K562 (cell line): ENCODE results near the gene CRACDL. TPM values are rescaled to one million over a fixed set of nuclear protein-coding genes. Genes with fewer than 3 reads are reported as not detected.

Experiments used
- ATAC-seq: fragments of 200-7000 bp; cut with Tn5 transposase; 3 replicates; pipeline ENCODE4 v1.9.1; 2020; ENCODE audit warnings: moderate library complexity
- BruUV-seq: library from RNA; stranded (reverse); fragments of 400-500 nt; replicated peaks from 2 replicates; lab custom pipeline; 2021; lab: Mats Ljungman, UMichigan
- CTCF ChIA-PET: fragments of 300-600 bp; formaldehyde crosslinking; extraction: SDS; loops from one replicate; lab custom pipeline; 2021; ENCODE audit warnings: low intra/inter-chr PET ratio; lab: Yijun Ruan, JAX
- POLR2A ChIA-PET: fragments of 300-600, 350-650 bp; sonication (Branson Sonifier 250); formaldehyde crosslinking; extraction: SDS; loops from one replicate; lab custom pipeline; 2021; ENCODE audit warnings: antibody characterized with exemption, inconsistent platforms; lab: Yijun Ruan, JAX
- DNase-seq, 4 experiments: peaks; one replicate each; pipeline versions ENCODE4 v3.0.0 to v3.0.0-alpha.2; 2011 to 2018; ENCODE audit warnings: low spot score in 3 of 4, mixed read lengths in 3 of 4; ENCODE audit errors: extremely low read depth in 1 of 4
- FAIRE-seq: peaks from 2 replicates; lab custom pipeline; 2011; peaks lifted over from hg19 to GRCh38; lab: Jason Lieb, UNC
- H2AFZ ChIP-seq: 2 replicates; pipeline ENCODE4 v1.6.0; 2011; ENCODE audit warnings: low read depth, low read length, control low read depth, inconsistent platforms
- H3K27ac ChIP-seq: fragments of 200-600 bp; 3 replicates; pipeline ENCODE4 v1.8.0; 2011; ENCODE audit warnings: low read depth, mild to moderate bottlenecking, control low read depth, inconsistent platforms, low read length, moderate library complexity, mixed read lengths; ENCODE audit errors: extremely low read depth
- H3K27me3 ChIP-seq, 2 experiments: fragments of 300-600 bp in 1 of 2; 2 replicates in 1 of 2; 3 replicates in 1 of 2; pipeline versions ENCODE4 v1.6.0 to v1.8.0; 2011; ENCODE audit warnings: inconsistent platforms in 2 of 2, low read length in 2 of 2, mild to moderate bottlenecking in 1 of 2, mixed read lengths in 1 of 2, moderate library complexity in 1 of 2; ENCODE audit not compliant: control insufficient read depth in 2 of 2, insufficient read depth in 2 of 2
- H3K36me3 ChIP-seq: fragments of 300-600 bp; 3 replicates; pipeline ENCODE4 v1.8.0; 2011; ENCODE audit warnings: mild to moderate bottlenecking, low read length, inconsistent platforms; ENCODE audit not compliant: control insufficient read depth, insufficient read depth
- H3K4me1 ChIP-seq, 2 experiments: fragments of 200-600 bp in 1 of 2; replicated peaks in 1 of 2; 2 replicates in 1 of 2; 3 replicates in 1 of 2; pipeline versions ENCODE4 v1.5.1 to v1.8.0; 2011; ENCODE audit warnings: inconsistent platforms in 2 of 2, low read length in 2 of 2, mild to moderate bottlenecking in 1 of 2, mixed read lengths in 1 of 2, moderate library complexity in 1 of 2; ENCODE audit not compliant: control insufficient read depth in 2 of 2, insufficient read depth in 2 of 2
- H3K4me2 ChIP-seq: 2 replicates; pipeline ENCODE4 v1.6.1; 2011; ENCODE audit warnings: low read length, control low read depth, inconsistent platforms, mixed read lengths; ENCODE audit not compliant: insufficient read depth
- H3K4me3 ChIP-seq: fragments of 200-600 bp; sonication (generic), shearing (Covaris generic); 2 replicates; pipeline ENCODE4 v1.5.1; 2016; ENCODE audit warnings: control low read depth, inconsistent platforms
- H3K79me2 ChIP-seq: fragments of 200-600 bp; 3 replicates; pipeline ENCODE4 v1.8.0; 2011; ENCODE audit warnings: low read length, inconsistent platforms; ENCODE audit not compliant: control insufficient read depth, insufficient read depth
- H3K9ac ChIP-seq, 2 experiments: 2 replicates each; pipeline versions ENCODE4 v1.6.0 to v1.6.1; 2011; ENCODE audit warnings: low read depth in 2 of 2, low read length in 2 of 2, control low read depth in 1 of 2, inconsistent platforms in 1 of 2, mild to moderate bottlenecking in 1 of 2, mixed read lengths in 1 of 2; ENCODE audit not compliant: insufficient read depth in 1 of 2
- H3K9me1 ChIP-seq: one replicate; pipeline ENCODE4 v1.6.0; 2011; ENCODE audit warnings: inconsistent platforms, mild to moderate bottlenecking, low read length, moderate library complexity; ENCODE audit not compliant: control insufficient read depth, insufficient read depth
- H3K9me3 ChIP-seq: replicated peaks from 2 replicates; pipeline ENCODE4 v1.5.1; 2011; ENCODE audit warnings: low read depth, low read length, inconsistent platforms; ENCODE audit not compliant: control insufficient read depth, insufficient read depth
- H4K20me1 ChIP-seq: replicated peaks from 2 replicates; pipeline ENCODE4 v1.6.1; 2011; ENCODE audit warnings: low read length, inconsistent platforms, mixed read lengths; ENCODE audit not compliant: control insufficient read depth, insufficient read depth
- BRF1 ChIP-seq: IDR thresholded peaks from 3 replicates; pipeline ENCODE4 v1.6.1; 2011; ENCODE audit warnings: borderline replicate concordance, mild to moderate bottlenecking; ENCODE audit not compliant: insufficient read length; ENCODE audit errors: extremely low read depth
- GABPB2 ChIP-seq: fragments of 250-450 bp; sonication (Bioruptor Pico); conservative IDR thresholded peaks from 2 replicates; pipeline ENCODE4 v1.5.1; 2021; ENCODE audit warnings: mild to moderate bottlenecking
- GTF2B ChIP-seq: IDR thresholded peaks from 2 replicates; pipeline ENCODE4 v1.6.1; 2011; ENCODE audit not compliant: insufficient read length; ENCODE audit errors: extremely low read depth
- KDM5B ChIP-seq: fragments of 200-600 bp; sonication (generic); IDR thresholded peaks from 2 replicates; pipeline ENCODE4 v1.6.1; 2012; ENCODE audit warnings: low read depth, mild to moderate bottlenecking, moderate library complexity, low read length, control low read depth, inconsistent platforms; ENCODE audit not compliant: insufficient replicate concordance
- MTA3 ChIP-seq: fragments of 450-650 bp; formaldehyde crosslinking; IDR thresholded peaks from 2 replicates; pipeline ENCODE4 v1.6.1; 2017; ENCODE audit warnings: mild to moderate bottlenecking, borderline replicate concordance
- SNAPC5 ChIP-seq: fragments of 250-450 bp; sonication (Bioruptor Pico); IDR thresholded peaks from 2 replicates; pipeline ENCODE4 v1.8.0; 2021; ENCODE audit warnings: moderate library complexity, mild to moderate bottlenecking, inconsistent platforms
- SUPT5H ChIP-seq: fragments of 450-650 bp; IDR thresholded peaks from 2 replicates; pipeline ENCODE4 v1.6.1; 2016
- TBL1XR1 ChIP-seq, 2 experiments: IDR thresholded peaks; 2 replicates each; pipeline ENCODE4 v1.6.1; 2012; ENCODE audit warnings: improper control_type of control experiment in 2 of 2, low read length in 2 of 2, mild to moderate bottlenecking in 1 of 2
- TGIF2 ChIP-seq: sonication (generic); formaldehyde crosslinking; IDR thresholded peaks from 2 replicates; pipeline ENCODE4 v1.8.1; 2022; ENCODE audit warnings: mild to moderate bottlenecking, missing genetic modification reagents, moderate library complexity
- ZC3H11A ChIP-seq: IDR thresholded peaks from 2 replicates; pipeline ENCODE4 v1.6.1; 2012; ENCODE audit warnings: low read depth, low read length, improper control_type of control experiment
- ZKSCAN1 ChIP-seq: fragments of 150-350 bp; IDR thresholded peaks from 2 replicates; pipeline ENCODE4 v1.6.1; 2016; ENCODE audit warnings: low read depth, low read length
- ZNF282 ChIP-seq: sonication (generic); formaldehyde crosslinking; IDR thresholded peaks from 2 replicates; pipeline ENCODE4 v1.8.1; 2023; ENCODE audit warnings: missing genetic modification reagents
- ZNF431 ChIP-seq: sonication (generic); formaldehyde crosslinking; IDR thresholded peaks from 2 replicates; pipeline ENCODE4 v1.8.0; 2022; ENCODE audit warnings: mild to moderate bottlenecking, missing genetic modification reagents
- WGBS: fragments of 100-300 bp; shearing (Covaris generic); methylation state at CpG from one replicate; pipeline ENCODE4 v1.1.6; 2016; ENCODE audit warnings: low coverage, mixed read lengths; ENCODE audit not compliant: insufficient coverage; ENCODE audit errors: missing lambda C conversion rate; 5-methylcytosine and 5-hydroxymethylcytosine counted together
- in situ Hi-C: fragments of 300-500 bp; cut with MboI; formaldehyde crosslinking; loops from 4 replicates; pipeline ENCODE4 v1.15.0; 2018; ENCODE audit warnings: inconsistent platforms, mixed read lengths
- intact Hi-C: fragments of 100-400 bp; cut with micrococcal nuclease; formaldehyde crosslinking; loops from 2 replicates; pipeline ENCODE4 v1.14.2; 2022
- polyA plus RNA-seq, 8 experiments: library from polyadenylated mRNA; depleted of rRNA in 4 of 8; stranded (reverse) in 5 of 8; unstranded in 3 of 8; fragments of >200 nt; fragmentation: Nextera tagmentation in 2 of 8; fragmentation: Illumina TruSeq in 1 of 8; extraction: Ambion mirVana in 2 of 8; extraction: Trizol in 1 of 8; gene quantifications; 2 replicates each; pipeline versions ENCODE4 v1.2.1 to v1.2.3, GENCODE V29; 2011 to 2014; ENCODE audit warnings: inconsistent platforms in 1 of 8, missing spikeins in 1 of 8
- total RNA-seq, 7 experiments: library from RNA; depleted of rRNA in 6 of 7; stranded (reverse); fragments of >200 nt in 6 of 7; fragmentation: Illumina TruSeq in 2 of 7; extraction: Trizol in 2 of 7; gene quantifications; 2 replicates each; pipeline versions ENCODE4 v1.2.1 to v1.2.3, GENCODE V29; 2011 to 2021; ENCODE audit warnings: low replicate concordance in 1 of 7

CRACDL gene
- total and polyA plus RNA-seq, 9 of the 15 experiments (the other 6 are each of a cell fraction or from before 2014, with no cell fraction given), result not detected

- POLR2A ChIA-PET, result interaction anchor here (0.7 kb wide), 1 partner anchor 294 kb away, joined by 4 read pairs; no protein-coding TSS in a partner anchor
- TF ChIP-seq BRF1 (no peak), GTF2B (no peak), ZNF282 (no peak), SNAPC5 (CRISPR knock-in tag) (no peak), TGIF2 (CRISPR knock-in tag) (no peak), TBL1XR1 (IDR thresholded peaks at IDR 0.05; ENCODE audit: low read length in 2 of 2) (no peak), KDM5B (no peak), ZNF431 (CRISPR knock-in tag) (no peak), ZKSCAN1 (no peak), ZC3H11A (no peak), MTA3 (no peak), GABPB2 (CRISPR knock-in tag) (no peak), SUPT5H (no peak)
- TF ChIP-seq, all 486 proteins: peak for 0
- Histone ChIP-seq H3K27me3 (peaks cover 23 to 57% of the 10 kb centered on the region in 2 experiments), H2AFZ (no peak overlapping the region), H3K79me2 (no peaks in the 10 kb centered on the region), H3K36me3 (no peaks in the 10 kb centered on the region), H3K9ac (no peak overlapping the region), H3K4me3 (no peak overlapping the region), H3K27ac (no peak overlapping the region), H3K4me1 (no peaks in the 10 kb centered on the region), H4K20me1 (peaks cover 11% of the 10 kb centered on the region; the same call in 1 of the 2 replicates), H3K9me3 (no peaks in the 10 kb centered on the region), H3K9me1 (no peaks in the 10 kb centered on the region), H3K4me2 (no peak overlapping the region)
- CTCF ChIA-PET, result no interaction called here
- 0% methylated on average over 4 of the region's 4 CpGs for WGBS
- no TSS peak for BruUV-seq
- in situ Hi-C loops (no loop called here), intact Hi-C loops (no loop called here)
- DNase-seq (no peak), FAIRE-seq (no peak), ATAC-seq (no peak)
Observed at GRCh38 chr2:98907385-98907784, 28.6 kb downstream of the CRACDL start.
